Stromal cell of bone marrow (primary cell): ENCODE results near the gene ARVCF.

ENCODE experiments used
- DNase-seq: peaks from one replicate; pipeline ENCODE4 v3.0.0-alpha.2; 2012; ENCODE audit warnings: low read depth

The ARVCF gene

GRCh38 chr22:20029550-20030225, 13.1 kb upstream of the ARVCF start:
- no peak for DNase-seq

- no peak for DNase-seq
Measured at GRCh38 chr22:20028855-20029549, 12.4 kb upstream of the ARVCF start.

- no peak for DNase-seq
Measured at GRCh38 chr22:20027966-20028854, 11.6 kb upstream of the ARVCF start.

GRCh38 chr22:20026996-20027601, 10.5 kb upstream of the ARVCF start:
- DNase-seq: no peak

GRCh38 chr22:20026204-20026908, 9.7 kb upstream of the ARVCF start:
- no peak for DNase-seq

- no peak for DNase-seq
Measured at GRCh38 chr22:20025401-20026203, 9.0 kb upstream of the ARVCF start.

GRCh38 chr22:20024650-20025397, 8.2 kb upstream of the ARVCF start:
- no peak for DNase-seq

GRCh38 chr22:20024225-20024624, 7.6 kb upstream of the ARVCF start:
- no peak for DNase-seq

GRCh38 chr22:20022978-20023613, 6.5 kb upstream of the ARVCF start:
- DNase-seq: no peak

- DNase-seq: no peak
Measured at GRCh38 chr22:20022231-20022977, 5.8 kb upstream of the ARVCF start.

GRCh38 chr22:20021196-20022181, 4.9 kb upstream of the ARVCF start:
- peak; percentile 69 for DNase-seq

- DNase-seq: peak; percentile 77
Measured at GRCh38 chr22:20020533-20021195, 4.0 kb upstream of the ARVCF start, which contains the start of gene TANGO2. TANGO2 (plus strand) TSS chr22:20021110; CDS start chr22:20036799, 15,689 bp downstream.

GRCh38 chr22:20019661-20020532, 3.3 kb upstream of the ARVCF start:
- DNase-seq: no peak

- no peak for DNase-seq
Measured at GRCh38 chr22:20018001-20018400, 1.4 kb upstream of the ARVCF start.

GRCh38 chr22:20017622-20017958, 967 bp upstream of the ARVCF start:
- no peak for DNase-seq
